Stimulated activated naive B cell treated with anti-CD40 and anti-IgM and Interleukin-4, amounts not matched to agents 10 μg/mL and 1 μg/mL and 100 μg/mL, for 72 hours (primary cell): ENCODE data around the gene NRIP2.

Experiments used
- ATAC-seq, 2 donors: fragments of 150-1000 bp; cut with Tn5 transposase; replicated peaks; 2 replicates each; pipeline ENCODE4 v1.10.0; 2021; ENCODE audit warnings: moderate library complexity in 1 of 2
- DNase-seq: peaks from one replicate; pipeline ENCODE4 v3.0.0; 2021
- H3K27ac Mint-ChIP-seq: one replicate; pipeline ENCODE4 v1.8.0; 2022; ENCODE audit warnings: mild to moderate bottlenecking, mixed read lengths
- H3K27me3 Mint-ChIP-seq, 2 donors: one replicate each; pipeline ENCODE4 v1.8.0; 2022; ENCODE audit warnings: mixed read lengths in 2 of 2
- H3K36me3 Mint-ChIP-seq, 2 donors: one replicate each; pipeline ENCODE4 v1.8.0; 2022; ENCODE audit warnings: mixed read lengths in 2 of 2, mild to moderate bottlenecking in 1 of 2
- H3K4me1 Mint-ChIP-seq, 2 donors: one replicate each; pipeline ENCODE4 v1.8.0; 2022; ENCODE audit warnings: mixed read lengths in 2 of 2, mild to moderate bottlenecking in 1 of 2
- H3K4me3 Mint-ChIP-seq, 2 donors: one replicate each; pipeline ENCODE4 v1.8.0; 2022; ENCODE audit warnings: mild to moderate bottlenecking in 2 of 2, mixed read lengths in 2 of 2, moderate library complexity in 1 of 2
- H3K9me3 Mint-ChIP-seq, 2 donors: one replicate each; pipeline ENCODE4 v1.8.0; 2022; ENCODE audit warnings: mixed read lengths in 2 of 2, mild to moderate bottlenecking in 1 of 2

Gene NRIP2

DNA sequence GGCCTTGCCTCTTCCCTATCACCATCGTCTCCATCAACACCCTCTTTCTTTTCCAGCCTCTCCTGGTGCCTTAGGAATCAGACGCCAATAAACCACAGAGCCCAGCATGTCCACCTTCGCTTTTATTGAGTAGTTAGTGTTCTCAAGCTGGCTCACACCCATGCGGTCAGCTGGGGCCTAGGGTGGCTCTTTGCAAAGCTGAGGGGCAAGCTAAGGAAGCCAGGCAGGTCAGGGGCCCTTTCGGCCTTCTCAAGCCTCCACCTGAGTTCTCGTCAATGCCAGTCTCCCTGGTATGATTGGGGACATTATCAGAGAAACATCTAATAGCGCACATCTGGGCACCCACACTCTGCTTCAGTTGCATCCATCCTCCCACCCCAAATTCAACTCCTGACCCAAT, 22.7 kb upstream of the NRIP2 start:
- H3K9me3 Mint-ChIP-seq: no peaks in the 10 kb centered on the region
- no peaks in the 10 kb centered on the region for H3K27me3 Mint-ChIP-seq
- ATAC-seq: no peak
- H3K4me3 Mint-ChIP-seq: no peak overlapping the region
- DNase-seq: no peak
- H3K27ac Mint-ChIP-seq: no peak overlapping the region
- H3K36me3 Mint-ChIP-seq: peaks cover 19 to 34% of the 10 kb centered on the region in 2 donors
- H3K4me1 Mint-ChIP-seq: peaks cover 0 to 2% of the 10 kb centered on the region in 2 donors

- peak in 1 of 2 donors; percentile 7 for ATAC-seq
- no peak within 1 kb of the TSS for H3K27ac Mint-ChIP-seq
- no peaks in the 10 kb centered on the region for H3K27me3 Mint-ChIP-seq
These were observed 22.2 kb upstream of the NRIP2 start, which contains the start of gene TEX52 for GRCh38 chr12:2857021-2857431. TSS of gene TEX52 (minus strand) at chr12:2857039. CDS start at chr12:2857026, 13 bp downstream.

GRCh38 chr12:2856051-2856450, 21.2 kb upstream of the NRIP2 start:
- no peaks in the 10 kb centered on the region for H3K9me3 Mint-ChIP-seq
- no peak overlapping the region for H3K27ac Mint-ChIP-seq
- peaks cover 0 to 2% of the 10 kb centered on the region in 2 donors for H3K4me1 Mint-ChIP-seq
- no peak overlapping the region for H3K4me3 Mint-ChIP-seq
- DNase-seq (no peak), ATAC-seq (no peak)
- H3K27me3 Mint-ChIP-seq: no peaks in the 10 kb centered on the region
- peaks cover 19 to 34% of the 10 kb centered on the region in 2 donors for H3K36me3 Mint-ChIP-seq

More at GRCh38 chr12:2857021-2857431, 22.2 kb upstream of the NRIP2 start, which contains the start of gene TEX52:
- peaks cover 19 to 34% of the 10 kb centered on the region in 2 donors for H3K36me3 Mint-ChIP-seq
- no peak for DNase-seq
- no peaks in the 10 kb centered on the region for H3K9me3 Mint-ChIP-seq
- no peak within 1 kb of the TSS for H3K4me3 Mint-ChIP-seq
- H3K4me1 Mint-ChIP-seq: peaks cover 0 to 2% of the 10 kb centered on the region in 2 donors

- no peak for ATAC-seq
- Mint-ChIP-seq H3K27ac (no peak overlapping the region), H3K4me1 (peaks cover 0 to 2% of the 10 kb centered on the region in 2 donors), H3K9me3 (no peaks in the 10 kb centered on the region), H3K27me3 (no peaks in the 10 kb centered on the region), H3K4me3 (no peak overlapping the region), H3K36me3 (peaks cover 19 to 34% of the 10 kb centered on the region in 2 donors)
- DNase-seq: no peak
These were observed 20.7 kb upstream of the NRIP2 start for GRCh38 chr12:2855546-2855945.

DNA sequence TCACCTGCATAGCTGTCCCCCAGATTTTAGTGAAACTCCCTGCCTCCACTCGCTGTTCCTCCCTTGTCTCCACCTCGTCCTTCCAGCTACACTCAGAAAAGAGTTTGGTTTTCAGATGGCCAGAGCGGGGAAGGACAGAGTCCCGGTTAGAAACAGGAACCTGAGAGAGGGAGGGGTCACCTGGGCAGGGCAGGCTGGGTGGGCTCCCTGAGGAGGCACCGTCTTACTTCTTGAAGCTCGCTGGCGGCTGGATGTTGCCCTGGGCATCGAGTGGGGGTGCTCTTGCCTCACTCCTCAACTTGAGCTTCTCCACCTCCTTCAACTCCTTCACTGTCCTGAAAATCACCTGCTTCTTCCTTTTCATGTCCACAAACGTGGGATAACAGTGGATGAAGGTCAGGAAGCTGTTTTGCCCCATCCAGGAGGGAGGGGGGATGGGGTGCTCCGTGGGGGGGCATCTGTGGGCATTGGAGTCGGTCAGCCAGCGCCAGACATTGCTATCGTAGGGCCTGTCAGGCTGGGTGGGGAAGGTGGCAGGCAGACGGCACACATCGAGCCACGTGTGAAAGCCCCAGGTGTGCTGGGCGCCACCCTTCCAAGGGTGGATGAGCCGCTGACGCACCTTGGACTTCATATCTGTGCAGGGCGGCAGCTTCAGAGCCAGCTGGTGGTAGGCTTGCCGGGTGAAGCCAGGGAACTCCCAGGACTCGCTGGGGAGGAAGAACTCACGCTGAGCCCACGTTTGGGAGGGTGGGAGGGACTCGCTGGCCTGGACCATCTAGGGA, 20.0 kb upstream of the NRIP2 start:
- H3K27me3 Mint-ChIP-seq: no peaks in the 10 kb centered on the region

GRCh38 chr12:2853626-2854025, 18.8 kb upstream of the NRIP2 start:
- H3K4me3 Mint-ChIP-seq: no peak overlapping the region
- DNase-seq: peak; percentile 13
- no peaks in the 10 kb centered on the region for H3K9me3 Mint-ChIP-seq
- peaks cover 17 to 29% of the 10 kb centered on the region in 2 donors for H3K36me3 Mint-ChIP-seq
- no peaks in the 10 kb centered on the region for H3K27me3 Mint-ChIP-seq
- H3K27ac Mint-ChIP-seq: no peak overlapping the region
- H3K4me1 Mint-ChIP-seq: peaks cover 0 to 2% of the 10 kb centered on the region in 2 donors
- peak; percentile 64 to 73 for ATAC-seq

More for the DNA sequence above, 20.0 kb upstream of the NRIP2 start:
- Mint-ChIP-seq H3K36me3 (peaks cover 15 to 29% of the 10 kb centered on the region in 2 donors), H3K27ac (no peak overlapping the region), H3K4me1 (peaks cover 0 to 2% of the 10 kb centered on the region in 2 donors), H3K4me3 (no peak overlapping the region), H3K9me3 (no peaks in the 10 kb centered on the region)
- ATAC-seq (no peak), DNase-seq (no peak)

GRCh38 chr12:2851931-2852330, 17.1 kb upstream of the NRIP2 start:
- Mint-ChIP-seq H3K27me3 (no peaks in the 10 kb centered on the region), H3K9me3 (no peaks in the 10 kb centered on the region), H3K4me3 (no peak overlapping the region), H3K36me3 (peaks cover 26 to 35% of the 10 kb centered on the region in 2 donors), H3K4me1 (peaks cover 0 to 2% of the 10 kb centered on the region in 2 donors), H3K27ac (no peak overlapping the region)
- no peak for ATAC-seq
- DNase-seq: no peak

DNA sequence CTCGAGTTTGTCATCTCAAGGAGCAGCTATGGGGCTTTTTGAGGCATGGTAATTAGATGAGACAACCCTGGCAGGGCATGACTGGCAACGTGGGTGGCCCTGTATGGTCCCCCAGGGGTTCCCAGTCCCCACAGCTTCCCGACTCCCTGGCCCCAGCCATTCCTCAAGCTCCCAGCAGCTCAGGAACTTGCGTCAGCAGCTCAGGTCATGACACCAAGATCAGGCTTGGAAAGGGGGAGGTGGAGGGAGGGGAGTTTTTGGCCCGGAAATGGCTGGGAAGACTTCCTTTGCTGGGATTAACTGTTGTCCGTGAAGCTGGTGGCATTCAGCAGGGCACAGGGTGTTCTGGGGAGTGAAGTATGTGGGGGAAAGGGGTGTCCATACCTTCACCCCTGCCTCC, 10.4 kb upstream of the NRIP2 start:
- H3K4me3 Mint-ChIP-seq: no peak overlapping the region
- H3K9me3 Mint-ChIP-seq: no peaks in the 10 kb centered on the region
- no peaks in the 10 kb centered on the region for H3K4me1 Mint-ChIP-seq
- peaks cover 30 to 41% of the 10 kb centered on the region in 2 donors for H3K36me3 Mint-ChIP-seq
- no peaks in the 10 kb centered on the region for H3K27me3 Mint-ChIP-seq
- ATAC-seq (no peak), DNase-seq (no peak)
- no peak overlapping the region for H3K27ac Mint-ChIP-seq

- Mint-ChIP-seq H3K27me3 (no peaks in the 10 kb centered on the region), H3K36me3 (peaks cover 33 to 44% of the 10 kb centered on the region in 2 donors), H3K9me3 (no peaks in the 10 kb centered on the region), H3K27ac (no peak overlapping the region), H3K4me3 (no peak overlapping the region), H3K4me1 (no peaks in the 10 kb centered on the region)
- DNase-seq (no peak), ATAC-seq (no peak)
These were observed 10.0 kb upstream of the NRIP2 start for GRCh38 chr12:2844786-2845185.

DNA sequence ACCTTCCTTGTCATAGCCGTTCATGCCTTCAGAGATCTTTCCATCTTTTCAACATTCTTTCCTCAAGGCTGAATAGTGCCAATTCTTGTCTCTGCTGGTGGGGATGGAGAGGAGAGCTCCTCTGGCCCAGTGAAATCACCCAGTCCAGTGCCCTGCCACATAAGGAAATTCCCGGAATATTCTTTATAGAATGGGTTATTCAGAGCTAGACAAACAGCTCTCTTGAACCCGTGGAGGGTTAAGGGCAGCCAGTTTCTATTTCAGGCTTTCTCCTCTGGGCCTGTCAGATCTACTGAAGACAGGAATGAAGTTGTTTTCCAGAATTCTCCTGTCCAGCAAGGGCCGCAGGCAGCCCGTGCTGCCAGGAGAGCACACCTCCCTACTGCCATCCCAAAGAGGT, 8.1 kb upstream of the NRIP2 start:
- Mint-ChIP-seq H3K4me1 (no peaks in the 10 kb centered on the region), H3K27me3 (no peaks in the 10 kb centered on the region), H3K4me3 (no peak overlapping the region), H3K9me3 (no peaks in the 10 kb centered on the region), H3K36me3 (peaks cover 35 to 47% of the 10 kb centered on the region in 2 donors), H3K27ac (no peak overlapping the region)
- ATAC-seq (no peak), DNase-seq (no peak)

DNA sequence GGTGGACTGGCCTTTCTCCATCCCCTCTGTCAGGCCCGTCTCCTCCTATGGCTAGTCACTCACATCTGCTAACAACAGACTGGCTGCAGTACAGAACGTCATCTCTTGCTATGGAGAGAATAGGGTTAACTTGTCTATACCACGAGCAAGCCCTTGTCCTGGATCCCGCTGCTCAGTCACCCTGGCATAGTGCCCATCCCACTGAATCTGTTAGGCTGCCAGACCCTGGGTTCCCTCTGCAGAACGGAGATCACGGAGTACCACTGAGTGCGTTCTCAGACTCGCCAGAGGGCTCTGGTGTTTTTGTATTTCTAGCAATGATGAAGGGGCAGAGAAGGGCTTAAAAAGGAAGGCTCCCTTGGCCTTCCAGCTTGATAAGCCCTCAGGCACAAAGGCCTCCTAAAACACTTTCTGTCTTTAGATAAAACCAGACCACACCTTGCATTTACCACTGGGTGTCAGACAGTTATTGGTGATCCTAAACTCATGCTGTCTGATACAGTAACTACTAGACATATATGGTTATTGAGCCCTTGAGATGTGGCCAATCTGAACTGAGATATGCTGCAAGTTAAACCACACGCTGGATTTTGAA, 6.3 kb upstream of the NRIP2 start:
- Mint-ChIP-seq H3K27me3 (no peaks in the 10 kb centered on the region), H3K4me3 (no peak overlapping the region), H3K9me3 (no peaks in the 10 kb centered on the region), H3K4me1 (no peaks in the 10 kb centered on the region), H3K36me3 (peaks cover 41 to 45% of the 10 kb centered on the region in 2 donors), H3K27ac (peak overlapping the region; percentile 65)
- no peak for DNase-seq
- ATAC-seq: no peak

- no peaks in the 10 kb centered on the region for H3K9me3 Mint-ChIP-seq
- no peak overlapping the region for H3K4me3 Mint-ChIP-seq
- no peak overlapping the region for H3K27ac Mint-ChIP-seq
- H3K4me1 Mint-ChIP-seq: peaks cover 6 to 11% of the 10 kb centered on the region in 2 donors
- peaks cover 42 to 54% of the 10 kb centered on the region in 2 donors for H3K36me3 Mint-ChIP-seq
- ATAC-seq (no peak), DNase-seq (no peak)
- no peaks in the 10 kb centered on the region for H3K27me3 Mint-ChIP-seq
These were observed 1.7 kb upstream of the NRIP2 start for GRCh38 chr12:2836574-2836973.

- no peaks in the 10 kb centered on the region for H3K27me3 Mint-ChIP-seq
- H3K4me3 Mint-ChIP-seq: no peak overlapping the region
- no peak for ATAC-seq
- H3K36me3 Mint-ChIP-seq: peaks cover 41 to 53% of the 10 kb centered on the region in 2 donors
- DNase-seq: no peak
- H3K4me1 Mint-ChIP-seq: peaks cover 6 to 11% of the 10 kb centered on the region in 2 donors
- H3K9me3 Mint-ChIP-seq: no peaks in the 10 kb centered on the region
- H3K27ac Mint-ChIP-seq: peak overlapping the region; percentile 10
These were observed 1.0 kb upstream of the NRIP2 start for GRCh38 chr12:2835691-2836403.

DNA sequence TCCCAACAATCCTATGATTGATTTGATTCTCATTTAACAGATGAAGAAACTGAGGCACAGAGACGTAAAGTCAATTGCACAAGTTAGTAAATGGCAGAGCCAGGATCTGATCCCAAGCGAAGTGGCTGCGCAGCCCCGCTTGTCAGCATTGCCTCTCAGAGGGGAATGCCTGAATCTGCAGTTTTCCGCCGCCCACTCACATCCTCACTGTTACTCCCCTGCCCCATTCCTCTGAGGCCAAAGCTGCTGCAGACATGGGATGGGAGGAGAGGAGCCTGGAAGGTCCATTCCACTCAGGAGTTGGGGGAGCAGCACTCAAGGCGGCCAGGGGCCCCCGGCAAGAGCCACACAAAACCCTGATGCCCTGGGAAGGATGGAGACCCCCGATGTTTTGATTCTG, 1.0 kb downstream of the NRIP2 start:
- Mint-ChIP-seq H3K27ac (peak overlapping the region; percentile 56), H3K27me3 (no peaks in the 10 kb centered on the region), H3K9me3 (no peaks in the 10 kb centered on the region), H3K4me1 (peaks cover 6 to 11% of the 10 kb centered on the region in 2 donors), H3K4me3 (no peak overlapping the region), H3K36me3 (peaks cover 37 to 52% of the 10 kb centered on the region in 2 donors)
- ATAC-seq: no peak
- no peak for DNase-seq
